Stimulated activated naive CD4-positive, alpha-beta T cell (primary cell): ENCODE measurements around the gene TEX264.
"Not testable (repeated sequence)": the region's sequence is repeated elsewhere in the genome, so short reads cannot be mapped to it uniquely, and the experiment has no call there.

Experiments used
- DNase-seq, 6 experiments: peaks; one replicate each; lab custom pipeline; 2025; lab: John Stamatoyannopoulos, UW

The TEX264 gene

GRCh38 chr3:51716805-51717204 lies 45.8 kb downstream of the TEX264 start:
- DNase-seq = no peak

- no peak for DNase-seq
Measured at GRCh38 chr3:51717446-51717845, 46.4 kb downstream of the TEX264 start.

- no peak for DNase-seq
Measured at GRCh38 chr3:51717947-51718346, 46.9 kb downstream of the TEX264 start.

- DNase-seq = peak in 3 of 6 experiments; percentile 8 to 15 (median 10)
Measured at GRCh38 chr3:51718547-51719409, 47.7 kb downstream of the TEX264 start.

- no peak for DNase-seq
Measured at GRCh38 chr3:51719410-51720025, 48.5 kb downstream of the TEX264 start.

GRCh38 chr3:51720292-51721061 lies 49.4 kb downstream of the TEX264 start:
- no peak for DNase-seq

- no peak for DNase-seq
Measured at GRCh38 chr3:51721062-51721745, 50.2 kb downstream of the TEX264 start.

- DNase-seq = no peak
Measured at GRCh38 chr3:51722362-51722761, 51.3 kb downstream of the TEX264 start.

- DNase-seq = no peak
Measured at GRCh38 chr3:51727500-51727899, 56.4 kb downstream of the TEX264 start.

- DNase-seq = no peak
Measured at GRCh38 chr3:51729042-51729633, 58.1 kb downstream of the TEX264 start.

GRCh38 chr3:51733859-51734571 lies 63.0 kb downstream of the TEX264 start:
- DNase-seq = no peak

GRCh38 chr3:51734572-51734907 lies 63.5 kb downstream of the TEX264 start:
- DNase-seq = no peak

GRCh38 chr3:51735039-51735438 lies 64.0 kb downstream of the TEX264 start:
- no peak for DNase-seq

GRCh38 chr3:51735950-51736349 lies 64.9 kb downstream of the TEX264 start:
- no peak for DNase-seq

GRCh38 chr3:51739110-51739509 lies 68.1 kb downstream of the TEX264 start:
- no peak for DNase-seq

GRCh38 chr3:51742320-51742719 lies 71.3 kb downstream of the TEX264 start:
- DNase-seq = not testable (repeated sequence)

- not testable (repeated sequence) for DNase-seq
Measured at GRCh38 chr3:51742978-51743377, 71.9 kb downstream of the TEX264 start.

GRCh38 chr3:51747840-51748239 lies 76.8 kb downstream of the TEX264 start:
- DNase-seq = no peak

- no peak for DNase-seq
Measured at GRCh38 chr3:51748327-51748726, 77.3 kb downstream of the TEX264 start.

GRCh38 chr3:51750878-51751277 lies 79.8 kb downstream of the TEX264 start:
- no peak for DNase-seq

GRCh38 chr3:51751287-51751686 lies 80.2 kb downstream of the TEX264 start:
- DNase-seq = no peak
